ENCODE measurements around the gene ELF2. TPM values are rescaled to one million over a fixed set of nuclear protein-coding genes. Genes with fewer than 3 reads are reported as not detected.

Gene ELF2
- total and polyA plus RNA-seq, 11 donors = 10.3 to 44.2 (median 34.0) TPM

GRCh38 chr4:139212900-139213299 is 35.9 kb upstream of the ELF2 start:
- Histone ChIP-seq H3K36me3 (no peaks in the 10 kb centered on the region), H3K27me3 (no peaks in the 10 kb centered on the region), H3K27ac (no peak overlapping the region), H3K9me3 (no peaks in the 10 kb centered on the region), H3K4me3 (no peak overlapping the region), H3K4me1 (peaks cover 0 to 32% (median 10%) of the 10 kb centered on the region in 12 donors)
- intact Hi-C loops (cut with DNase I) = no loop called here
- DNase-seq (no peak), ATAC-seq (no peak)
- WGBS, 4 donors = 90 to 92% (median 91%) methylated on average over 3 of the region's 3 CpGs
- TF ChIP-seq CTCF (IDR thresholded peaks at IDR 0.05) = no peak
- TF ChIP-seq POLR2A (IDR thresholded peaks at IDR 0.05) = no peak

GRCh38 chr4:139210486-139210885 is 33.5 kb upstream of the ELF2 start:
- Histone ChIP-seq H3K27ac (no peak overlapping the region), H3K9me3 (no peaks in the 10 kb centered on the region), H3K4me3 (no peak overlapping the region), H3K36me3 (no peaks in the 10 kb centered on the region), H3K4me1 (peaks cover 0 to 44% (median 10%) of the 10 kb centered on the region in 12 donors), H3K27me3 (no peaks in the 10 kb centered on the region)
- TF ChIP-seq CTCF (IDR thresholded peaks at IDR 0.05) (no peak), POLR2A (IDR thresholded peaks at IDR 0.05) (no peak)
- no peak for DNase-seq
- WGBS, 4 donors = 79 to 91% (median 85%) methylated on average over 1 of the region's 1 CpG
- intact Hi-C loops (cut with DNase I) = no loop called here
- ATAC-seq = no peak

- Histone ChIP-seq H3K27ac (peak overlapping the region in 1 of 12 donors; percentile 85), H3K27me3 (no peaks in the 10 kb centered on the region), H3K36me3 (no peaks in the 10 kb centered on the region), H3K4me1 (peaks cover 0 to 37% (median 8%) of the 10 kb centered on the region in 12 donors), H3K9me3 (no peaks in the 10 kb centered on the region), H3K4me3 (no peak overlapping the region)
- WGBS, 4 donors = 95 to 97% (median 96%) methylated on average over 3 of the region's 3 CpGs
- intact Hi-C loops (cut with DNase I) = no loop called here
- DNase-seq (no peak), ATAC-seq (no peak)
- TF ChIP-seq POLR2A (IDR thresholded peaks at IDR 0.05) = no peak
- TF ChIP-seq CTCF (IDR thresholded peaks at IDR 0.05) = no peak
Measured at GRCh38 chr4:139209470-139210063, 32.5 kb upstream of the ELF2 start.

- WGBS, 4 donors = 72 to 77% (median 75%) methylated on average over 3 of the region's 3 CpGs
- H3K27ac ChIP-seq = peak overlapping the region; percentile 40 to 85 (median 62)
Measured at GRCh38 chr4:139208404-139208945, 31.5 kb upstream of the ELF2 start.

More at GRCh38 chr4:139208404-139208945, 31.5 kb upstream of the ELF2 start:
- intact Hi-C loops (cut with DNase I) = no loop called here
- H3K27me3 ChIP-seq = no peaks in the 10 kb centered on the region
- no peak for TF ChIP-seq POLR2A (IDR thresholded peaks at IDR 0.05)
- no peak for TF ChIP-seq CTCF (IDR thresholded peaks at IDR 0.05)
- H3K4me1 ChIP-seq = peaks cover 0 to 27% (median 0%) of the 10 kb centered on the region in 12 donors
- no peaks in the 10 kb centered on the region for H3K9me3 ChIP-seq
- DNase-seq (peak in 3 of 5 donors; percentile 25 to 36 (median 32)), ATAC-seq (peak; percentile 74 to 88 (median 84))
- no peaks in the 10 kb centered on the region for H3K36me3 ChIP-seq
- no peak overlapping the region for H3K4me3 ChIP-seq

Measured in heart left ventricle (tissue), 16 donors.